ENCODE results near the gene LOXL3.

- TF ChIP-seq POLR2A (IDR thresholded peaks at IDR 0.05): peak; percentile 85
- TF ChIP-seq CTCF (IDR thresholded peaks at IDR 0.05): no peak
- TF ChIP-seq EP300 (IDR thresholded peaks at IDR 0.05): peak; percentile 79
Observed at GRCh38 chr2:74529357-74530238, 24.1 kb downstream of the LOXL3 start, which contains the start of the genes AUP1 and HTRA2.
